ENCODE results near the gene ARHGDIB. TPM values are rescaled to one million over a fixed set of nuclear protein-coding genes. Genes with fewer than 3 reads are reported as not detected.
A peak's percentile ranks its signal among the peaks of the same experiment; 100 is the strongest.

The ARHGDIB gene
- total RNA-seq, 4 donors from 2014 or later: 20.6 to 88.6 (median 44.0) TPM

- no peak for TF ChIP-seq CTCF (IDR thresholded peaks at IDR 0.05 in 4 of 5, conservative IDR thresholded peaks at IDR 0.05 in 1 of 5)
- H3K9me3 ChIP-seq: no peaks in the 10 kb centered on the region
- intact Hi-C loops (cut with DNase I; ENCODE audit: low total_unique reads) (no loop called here), in situ Hi-C loops (cut with MboI; ENCODE audit: low sequenced_read_pairs in 4 of 4) (loop anchor here (10.0 to 25.0 kb wide), 2 partner anchors 145 to 352 kb away; partner anchors contain the start of gene ART4 (in 1 of the 4))
- no peak overlapping the region for H3K4me3 ChIP-seq
- no peak for ATAC-seq
- no peaks in the 10 kb centered on the region for H3K36me3 ChIP-seq
- H3K4me1 ChIP-seq: no peaks in the 10 kb centered on the region
- H3K27ac ChIP-seq: no peak overlapping the region
- no peaks in the 10 kb centered on the region for H3K27me3 ChIP-seq
- no peak for DNase-seq
Measured at GRCh38 chr12:14989790-14990189, 28.4 kb upstream of the ARHGDIB start.

GRCh38 chr12:14988035-14988434 is 26.6 kb upstream of the ARHGDIB start:
- Histone ChIP-seq H3K4me1 (no peaks in the 10 kb centered on the region), H3K9me3 (no peaks in the 10 kb centered on the region), H3K27ac (no peak overlapping the region), H3K36me3 (no peaks in the 10 kb centered on the region), H3K27me3 (no peaks in the 10 kb centered on the region), H3K4me3 (no peak overlapping the region)
- in situ Hi-C loops (cut with MboI; ENCODE audit: low sequenced_read_pairs in 4 of 4): loop anchor here in 3 of 4 donors (25.0 kb wide), 1 partner anchor 351 kb away; no protein-coding TSS in a partner anchor
- ATAC-seq (no peak), DNase-seq (no peak)
- intact Hi-C loops (cut with DNase I; ENCODE audit: low total_unique reads): no loop called here
- no peak for TF ChIP-seq POLR2A (IDR thresholded peaks at IDR 0.05)
- no peak for TF ChIP-seq CTCF (IDR thresholded peaks at IDR 0.05 in 4 of 5, conservative IDR thresholded peaks at IDR 0.05 in 1 of 5)

GRCh38 chr12:14986449-14986848 is 25.0 kb upstream of the ARHGDIB start:
- in situ Hi-C loops (cut with MboI; ENCODE audit: low sequenced_read_pairs in 4 of 4): loop anchor here in 3 of 4 donors (25.0 kb wide), 1 partner anchor 349 kb away; no protein-coding TSS in a partner anchor

GRCh38 chr12:14984766-14985285 is 23.4 kb upstream of the ARHGDIB start:
- no peak for DNase-seq
- Histone ChIP-seq H3K4me1 (no peaks in the 10 kb centered on the region), H3K36me3 (no peaks in the 10 kb centered on the region), H3K4me3 (no peak overlapping the region), H3K27ac (no peak overlapping the region), H3K9me3 (no peaks in the 10 kb centered on the region), H3K27me3 (no peaks in the 10 kb centered on the region)
- no peak for ATAC-seq
- intact Hi-C loops (cut with DNase I; ENCODE audit: low total_unique reads): no loop called here
- no peak for TF ChIP-seq CTCF (IDR thresholded peaks at IDR 0.05 in 4 of 5, conservative IDR thresholded peaks at IDR 0.05 in 1 of 5)
- TF ChIP-seq POLR2A (IDR thresholded peaks at IDR 0.05): no peak
- in situ Hi-C loops (cut with MboI; ENCODE audit: low sequenced_read_pairs in 4 of 4): loop anchor here in 3 of 4 donors (25.0 kb wide), 1 partner anchor 348 kb away; no protein-coding TSS in a partner anchor

More at GRCh38 chr12:14986449-14986848, 25.0 kb upstream of the ARHGDIB start:
- DNase-seq: no peak
- intact Hi-C loops (cut with DNase I; ENCODE audit: low total_unique reads): no loop called here
- Histone ChIP-seq H3K4me1 (no peaks in the 10 kb centered on the region), H3K27ac (no peak overlapping the region), H3K36me3 (no peaks in the 10 kb centered on the region), H3K27me3 (no peaks in the 10 kb centered on the region), H3K9me3 (no peaks in the 10 kb centered on the region), H3K4me3 (no peak overlapping the region)
- TF ChIP-seq POLR2A (IDR thresholded peaks at IDR 0.05): no peak
- TF ChIP-seq CTCF (IDR thresholded peaks at IDR 0.05 in 4 of 5, conservative IDR thresholded peaks at IDR 0.05 in 1 of 5): peak in 1 of 5 experiments; percentile 9
- ATAC-seq: no peak

All from gastrocnemius medialis (tissue), 4 donors.